WTC11 (cell line): ENCODE measurements around the gene YAP1. TPM values are rescaled to one million over a fixed set of nuclear protein-coding genes. Genes with fewer than 3 reads are reported as not detected.
A peak's percentile ranks its signal among the peaks of the same experiment; 100 is the strongest.

Source experiments
- ATAC-seq: fragments of 200-7000 bp; cut with Tn5 transposase; 2 replicates; pipeline ENCODE4 v1.10.0; 2021; ENCODE audit warnings: mild to moderate bottlenecking, moderate library complexity
- CTCF ChIA-PET: fragments of 300-600 bp; sonication (Branson Sonifier 250); formaldehyde crosslinking; loops from one replicate; lab custom pipeline; 2021; ENCODE audit warnings: antibody characterized with exemption; lab: Charles Lee
- POLR2A ChIA-PET: fragments of 350-600 bp; sonication (Branson Sonifier 250); formaldehyde crosslinking; loops from one replicate; lab custom pipeline; 2021; ENCODE audit warnings: antibody characterized with exemption; lab: Charles Lee
- DNase-seq: peaks from one replicate; pipeline ENCODE4 v3.0.0; 2021; ENCODE audit warnings: low spot score
- H3K27ac Mint-ChIP-seq: 2 replicates; pipeline ENCODE4 v1.8.0; 2021; ENCODE audit warnings: mixed read lengths
- H3K27me3 Mint-ChIP-seq: 2 replicates; pipeline ENCODE4 v1.8.0; 2021; ENCODE audit warnings: low read depth, mild to moderate bottlenecking, moderate library complexity, mixed read lengths
- H3K36me3 Mint-ChIP-seq: 2 replicates; pipeline ENCODE4 v1.8.0; 2021; ENCODE audit warnings: mixed read lengths
- H3K4me1 Mint-ChIP-seq: 2 replicates; pipeline ENCODE4 v1.8.0; 2022; ENCODE audit warnings: mixed read lengths
- H3K4me3 Mint-ChIP-seq: 2 replicates; pipeline ENCODE4 v1.8.0; 2021; ENCODE audit warnings: mild to moderate bottlenecking, moderate library complexity, mixed read lengths
- H3K9me3 Mint-ChIP-seq: 2 replicates; pipeline ENCODE4 v1.8.0; 2021; ENCODE audit warnings: mixed read lengths
- AR ChIP-seq: fragments of 250-450 bp; sonication (Bioruptor Pico); IDR thresholded peaks from 2 replicates; pipeline ENCODE4 v1.9.0; 2021; ENCODE audit warnings: mild to moderate bottlenecking
- CBFB ChIP-seq: sonication (generic); formaldehyde crosslinking; IDR thresholded peaks from 2 replicates; pipeline ENCODE4 v1.8.1; 2022; ENCODE audit warnings: mild to moderate bottlenecking, low read depth, missing genetic modification reagents
- CREB1 ChIP-seq: sonication (generic); formaldehyde crosslinking; IDR thresholded peaks from 2 replicates; pipeline ENCODE4 v1.8.0; 2023; ENCODE audit warnings: mild to moderate bottlenecking, missing genetic modification reagents
- ELF4 ChIP-seq: sonication (generic); formaldehyde crosslinking; IDR thresholded peaks from 2 replicates; pipeline ENCODE4 v1.8.1; 2022; ENCODE audit warnings: low read depth, mild to moderate bottlenecking, moderate library complexity, missing genetic modification reagents
- HMGA2 ChIP-seq: fragments of 250-450 bp; sonication (Bioruptor Pico); IDR thresholded peaks from 2 replicates; pipeline ENCODE4 v1.4.0; 2021; ENCODE audit warnings: mild to moderate bottlenecking, moderate library complexity
- NFE2L1 ChIP-seq: sonication (generic); formaldehyde crosslinking; IDR thresholded peaks from 2 replicates; pipeline ENCODE4 v1.8.1; 2023; ENCODE audit warnings: missing genetic modification reagents
- NR1H2 ChIP-seq: sonication (generic); formaldehyde crosslinking; IDR thresholded peaks from 2 replicates; pipeline ENCODE4 v1.9.0; 2021; ENCODE audit warnings: mild to moderate bottlenecking, moderate library complexity, missing genetic modification reagents
- PRRX2 ChIP-seq: fragments of 250-450 bp; sonication (Bioruptor Pico); IDR thresholded peaks from 2 replicates; pipeline ENCODE4 v1.8.0; 2021; ENCODE audit warnings: mild to moderate bottlenecking
- RORB ChIP-seq: fragments of 250-450 bp; sonication (Bioruptor Pico); IDR thresholded peaks from 2 replicates; pipeline ENCODE4 v1.9.0; 2021; ENCODE audit warnings: mild to moderate bottlenecking
- SMAD3 ChIP-seq: sonication (generic); formaldehyde crosslinking; IDR thresholded peaks from 2 replicates; pipeline ENCODE4 v1.8.0; 2022; ENCODE audit warnings: missing genetic modification reagents, mild to moderate bottlenecking, borderline replicate concordance
- SMAD4 ChIP-seq: sonication (generic); formaldehyde crosslinking; IDR thresholded peaks from 2 replicates; pipeline ENCODE4 v1.8.0; 2022; ENCODE audit warnings: mild to moderate bottlenecking, missing genetic modification reagents
- SOX15 ChIP-seq: fragments of 250-450 bp; sonication (Bioruptor Pico); IDR thresholded peaks from 2 replicates; pipeline ENCODE4 v1.9.0; 2021; ENCODE audit warnings: mild to moderate bottlenecking
- SP1 ChIP-seq: sonication (generic); formaldehyde crosslinking; conservative IDR thresholded peaks from 2 replicates; pipeline ENCODE4 v1.8.1; 2022; ENCODE audit warnings: missing genetic modification reagents
- TEAD1 ChIP-seq: sonication (generic); formaldehyde crosslinking; IDR thresholded peaks from 2 replicates; pipeline ENCODE4 v1.8.0; 2022; ENCODE audit warnings: mild to moderate bottlenecking, missing genetic modification reagents
- TP53 ChIP-seq: sonication (generic); formaldehyde crosslinking; IDR thresholded peaks from 2 replicates; pipeline ENCODE4 v1.8.1; 2023; ENCODE audit warnings: mild to moderate bottlenecking, missing genetic modification reagents
- ZNF263 ChIP-seq: sonication (generic); formaldehyde crosslinking; IDR thresholded peaks from 2 replicates; pipeline ENCODE4 v1.8.1; 2022; ENCODE audit warnings: low read depth, mild to moderate bottlenecking, moderate library complexity, missing genetic modification reagents
- ZNF425 ChIP-seq: fragments of 250-450 bp; sonication (Bioruptor Pico); conservative IDR thresholded peaks from 2 replicates; pipeline ENCODE4 v1.9.0; 2021; ENCODE audit warnings: mild to moderate bottlenecking
- ZNF512 ChIP-seq: sonication (generic); formaldehyde crosslinking; IDR thresholded peaks from 2 replicates; pipeline ENCODE4 v1.8.1; 2022; ENCODE audit warnings: missing genetic modification reagents, borderline replicate concordance
- total RNA-seq: library from RNA; stranded (reverse); gene quantifications from 3 replicates; pipeline ENCODE4 v1.2.3, GENCODE V29; 2021
- TF ChIP-seq, protein P1 (sequence below): sonication (generic); formaldehyde crosslinking; IDR thresholded peaks from 2 replicates; pipeline ENCODE4 v1.8.1; 2022; ENCODE audit warnings: low read depth, mild to moderate bottlenecking, moderate library complexity, missing genetic modification reagents, borderline replicate concordance

Gene YAP1
- total RNA-seq, 1 experiment from 2014 or later = 88.7 TPM

DNA sequence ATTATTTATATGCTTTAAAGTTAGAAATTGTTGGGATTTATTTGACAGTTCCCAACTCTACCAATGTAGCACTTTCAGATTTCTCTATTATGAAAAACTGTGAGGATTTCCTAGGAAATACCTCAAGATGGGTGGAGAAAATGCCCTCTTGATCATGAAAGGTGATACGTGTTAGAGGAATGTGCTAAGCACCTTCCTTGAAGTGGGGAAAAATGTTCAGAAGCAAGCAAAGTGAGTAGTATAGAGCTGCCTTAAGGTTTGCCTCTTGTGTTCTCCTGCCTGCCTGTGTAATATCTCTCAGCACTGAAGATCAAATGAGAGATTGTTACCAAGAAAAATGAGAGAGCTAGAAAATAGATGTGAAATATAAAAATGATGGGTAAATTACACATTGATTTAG lies 58.2 kb downstream of the YAP1 start:
- no peak for DNase-seq
- peaks cover 19% of the 10 kb centered on the region for H3K4me1 Mint-ChIP-seq
- ChIA-PET POLR2A (no interaction called here), CTCF (no interaction called here)
- H3K36me3 Mint-ChIP-seq = peaks cover 11% of the 10 kb centered on the region
- H3K4me3 Mint-ChIP-seq = no peak overlapping the region
- H3K27me3 Mint-ChIP-seq = no peaks in the 10 kb centered on the region
- TF ChIP-seq PRRX2 = no peak
- TF ChIP-seq CREB1 = no peak
- TF ChIP-seq TP53 (CRISPR knock-in tag) = no peak
- TF ChIP-seq, all 79 proteins: peak for 0
- Mint-ChIP-seq H3K27ac (peak overlapping the region; percentile 64), H3K9me3 (no peaks in the 10 kb centered on the region)
- peak; percentile 46; the same call in 1 of the 2 replicates for ATAC-seq

GRCh38 chr11:102171101-102171500 lies 60.9 kb downstream of the YAP1 start:
- H3K9me3 Mint-ChIP-seq = no peaks in the 10 kb centered on the region
- H3K27me3 Mint-ChIP-seq = no peaks in the 10 kb centered on the region
- ChIA-PET CTCF (interaction anchor here (1.0 kb wide), 1 partner anchor 17 kb away, joined by 3 read pairs; no protein-coding TSS in a partner anchor), POLR2A (no interaction called here)
- H3K4me1 Mint-ChIP-seq = peaks cover 19% of the 10 kb centered on the region
- no peak overlapping the region for H3K4me3 Mint-ChIP-seq
- ATAC-seq (no peak), DNase-seq (no peak)
- TF ChIP-seq NFE2L1 (CRISPR knock-in tag) (no peak), SMAD3 (CRISPR knock-in tag) (no peak), AR (no peak), ZNF425 (no peak), NR1H2 (no peak), ZNF512 (CRISPR knock-in tag) (no peak), CBFB (no peak), SP1 (CRISPR knock-in tag) (no peak), HMGA2 (CRISPR knock-in tag) (no peak), SMAD4 (CRISPR knock-in tag) (no peak), SOX15 (CRISPR knock-in tag) (no peak)
- TF ChIP-seq, all 79 proteins: peak for 0
- peaks cover 12% of the 10 kb centered on the region for H3K36me3 Mint-ChIP-seq
- H3K27ac Mint-ChIP-seq = no peak overlapping the region; the same call in 1 of the 2 replicates

- peak overlapping the region; percentile 4; the same call in 1 of the 2 replicates for H3K27ac Mint-ChIP-seq
- CTCF ChIA-PET = interaction anchor here (0.6 to 1.3 kb wide), 3 partner anchors 13 to 81 kb away, joined by 3 to 7 read pairs (median 4); no protein-coding TSS in a partner anchor
Observed at GRCh38 chr11:102172127-102172848, 62.0 kb downstream of the YAP1 start.

More at GRCh38 chr11:102172127-102172848, 62.0 kb downstream of the YAP1 start:
- peaks cover 15% of the 10 kb centered on the region for H3K36me3 Mint-ChIP-seq
- no peak for ATAC-seq
- no peaks in the 10 kb centered on the region for H3K27me3 Mint-ChIP-seq
- no peaks in the 10 kb centered on the region for H3K9me3 Mint-ChIP-seq
- POLR2A ChIA-PET = interaction anchor here (0.7 kb wide), 1 partner anchor 176 kb away, joined by 6 read pairs; no protein-coding TSS in a partner anchor
- DNase-seq = no peak
- no peak overlapping the region for H3K4me3 Mint-ChIP-seq
- no peak for TF ChIP-seq ZNF263 (CRISPR knock-in tag)
- TF ChIP-seq RORB (CRISPR knock-in tag) = no peak
- TF ChIP-seq, protein P1, sequence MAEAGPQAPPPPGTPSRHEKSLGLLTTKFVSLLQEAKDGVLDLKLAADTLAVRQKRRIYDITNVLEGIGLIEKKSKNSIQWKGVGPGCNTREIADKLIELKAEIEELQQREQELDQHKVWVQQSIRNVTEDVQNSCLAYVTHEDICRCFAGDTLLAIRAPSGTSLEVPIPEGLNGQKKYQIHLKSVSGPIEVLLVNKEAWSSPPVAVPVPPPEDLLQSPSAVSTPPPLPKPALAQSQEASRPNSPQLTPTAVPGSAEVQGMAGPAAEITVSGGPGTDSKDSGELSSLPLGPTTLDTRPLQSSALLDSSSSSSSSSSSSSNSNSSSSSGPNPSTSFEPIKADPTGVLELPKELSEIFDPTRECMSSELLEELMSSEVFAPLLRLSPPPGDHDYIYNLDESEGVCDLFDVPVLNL = no peak
- TF ChIP-seq ELF4 (CRISPR knock-in tag) = no peak
- no peak for TF ChIP-seq TEAD1 (CRISPR knock-in tag)
- peaks cover 16% of the 10 kb centered on the region for H3K4me1 Mint-ChIP-seq
